ENCODE results near the gene STK38. TPM values are rescaled to one million over a fixed set of nuclear protein-coding genes. Genes with fewer than 3 reads are reported as not detected.

The STK38 gene
- total and polyA plus RNA-seq, 2 of the 8 experiments (the other 6 are each of a cell fraction or from before 2014, with no cell fraction given): 8.1 to 19.8 TPM

DNA sequence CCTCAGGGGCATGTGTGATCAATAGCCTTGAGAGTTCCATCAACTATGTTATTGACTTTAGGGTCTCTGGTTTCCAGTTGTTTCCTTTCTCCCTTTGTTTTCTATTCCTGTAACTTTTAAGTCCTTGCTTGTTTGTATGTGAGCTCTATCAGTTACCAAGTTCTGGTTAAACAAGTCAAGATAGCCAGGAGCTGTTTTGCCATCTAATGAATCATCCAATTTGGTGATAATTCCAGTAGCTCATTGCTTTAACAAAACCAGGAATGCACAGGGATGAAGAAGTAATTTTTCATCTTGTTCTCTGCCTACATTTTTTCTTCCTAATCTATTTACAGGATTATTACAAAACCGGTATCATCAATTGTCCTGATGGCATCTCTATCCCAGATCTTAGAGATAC, 68.0 kb downstream of the STK38 start:
- H3K27ac ChIP-seq (ENCODE audit: low read depth, low read length): no peak overlapping the region

More for the DNA sequence above, 68.0 kb downstream of the STK38 start:
- Histone ChIP-seq H2BK5ac (ENCODE audit: low read depth, low read length) (no peak overlapping the region), H3K4ac (replicated peaks; ENCODE audit: insufficient read length, low read depth, low read length) (no peak overlapping the region), H3K9ac (replicated peaks in 1 of 4; ENCODE audit: extremely low read depth in 1 of 4, low read depth in 3 of 4, low read length in 3 of 4) (no peak overlapping the region), H4K91ac (replicated peaks; ENCODE audit: insufficient read length, low read length) (no peak overlapping the region), H2AK5ac (ENCODE audit: low read depth, low read length) (no peak overlapping the region), H2BK12ac (ENCODE audit: low read depth, low read length) (no peak overlapping the region), H2AFZ (ENCODE audit: low read length) (no peak overlapping the region), H3K4me2 (ENCODE audit: insufficient read depth in 1 of 2, low read depth in 2 of 2, low read length in 2 of 2) (no peak overlapping the region), H3K23ac (ENCODE audit: insufficient read length) (no peak overlapping the region), H3K56ac (replicated peaks; ENCODE audit: insufficient read length, low read depth, low read length) (no peak overlapping the region), H3K23me2 (ENCODE audit: low read depth, low read length) (no peaks in the 10 kb centered on the region), H2BK20ac (ENCODE audit: low read length) (no peak overlapping the region), H3K79me1 (ENCODE audit: low read depth, low read length) (no peaks in the 10 kb centered on the region), H2BK15ac (ENCODE audit: low read length) (no peak overlapping the region), H3K9me3 (ENCODE audit: insufficient read depth in 2 of 2, low read depth in 1 of 2, low read length in 1 of 2) (no peaks in the 10 kb centered on the region), H3K79me2 (ENCODE audit: control insufficient read depth in 1 of 2, insufficient read depth in 2 of 2, low read length in 2 of 2) (no peaks in the 10 kb centered on the region), H4K5ac (ENCODE audit: insufficient read length, low read depth, low read length) (no peak overlapping the region), H3K36me3 (ENCODE audit: control insufficient read depth in 2 of 4, insufficient read depth in 4 of 4, low read length in 3 of 4) (peaks cover 3 to 19% (median 10%) of the 10 kb centered on the region in 4 experiments; a peak in 5 of 8 replicates), H4K20me1 (replicated peaks in 1 of 2; ENCODE audit: control insufficient read depth in 1 of 2, insufficient read depth in 2 of 2, low read length in 2 of 2) (no peaks in the 10 kb centered on the region), H2BK120ac (replicated peaks; ENCODE audit: low read depth, low read length) (no peak overlapping the region), H3K4me3 (ENCODE audit: extremely low read depth in 1 of 4, insufficient read depth in 2 of 4, low read depth in 3 of 4, low read length in 4 of 4) (no peak overlapping the region), H3K4me1 (replicated peaks in 1 of 4; ENCODE audit: control insufficient read depth in 3 of 4, insufficient read depth in 4 of 4, low read length in 3 of 4) (no peaks in the 10 kb centered on the region), H3K18ac (ENCODE audit: extremely low read depth, low read length) (no peak overlapping the region), H4K8ac (ENCODE audit: extremely low read depth, insufficient read depth, low read length) (no peak overlapping the region), H3K27me3 (replicated peaks in 1 of 4; ENCODE audit: control insufficient read depth in 3 of 4, extremely low read depth in 1 of 4, insufficient read depth in 3 of 4, low read length in 3 of 4) (no peaks in the 10 kb centered on the region), H3K14ac (ENCODE audit: insufficient read length) (no peak overlapping the region)
- WGBS, 2 experiments (ENCODE audit: extremely low coverage in 1 of 2, insufficient coverage in 1 of 2, insufficient read length in 1 of 2, insufficient replicate concordance in 2 of 2, low coverage in 1 of 2, low lambda C conversion rate in 2 of 2, missing lambda C conversion rate in 1 of 2): 95% methylated on average over 1 of the region's 1 CpG; no CpG with 5 or more reads in 1 of the 2 experiments
- FAIRE-seq (no peak), DNase-seq (ENCODE audit: low read depth in 1 of 2, low spot score in 2 of 2) (no peak)
- no peak for TF ChIP-seq CHD2 (IDR thresholded peaks at IDR 0.05; ENCODE audit: low read length)
- TF ChIP-seq RAD21 (IDR thresholded peaks at IDR 0.05 in 1 of 2, conservative IDR thresholded peaks at IDR 0.05 in 1 of 2; ENCODE audit: low read depth in 2 of 2, low read length in 2 of 2): no peak
- TF ChIP-seq CEBPB (IDR thresholded peaks at IDR 0.05; ENCODE audit: low read depth, low read length): no peak
- POLR2A ChIA-PET (ENCODE audit: partially characterized antibody): interaction anchor here (1.2 to 2.4 kb wide), 2 partner anchors 9 to 11 kb away, joined by 6 to 11 read pairs; no protein-coding TSS in a partner anchor
- CTCF ChIA-PET (ENCODE audit: partially characterized antibody): no interaction called here

Data from H1 (cell line).